Esophagus muscularis mucosa (tissue), 3 donors: ENCODE measurements around the gene FRMD5.

ENCODE experiments used
- EP300 ChIP-seq: sonication (generic); formaldehyde crosslinking; IDR thresholded peaks from one replicate; pipeline ENCODE4 v1.6.1; 2017; ENCODE audit warnings: antibody characterized with exemption
- TF ChIP-seq, protein P1 (sequence below), 3 experiments: fragments of 200-600 bp in 2 of 3; fragments of 450-650 bp in 1 of 3; sonication (generic) in 2 of 3; IDR thresholded peaks; one replicate each; pipeline ENCODE4 v1.5.1; 2017 to 2019; ENCODE audit warnings: antibody characterized with exemption in 3 of 3, mild to moderate bottlenecking in 2 of 3, moderate library complexity in 1 of 3

DNA sequence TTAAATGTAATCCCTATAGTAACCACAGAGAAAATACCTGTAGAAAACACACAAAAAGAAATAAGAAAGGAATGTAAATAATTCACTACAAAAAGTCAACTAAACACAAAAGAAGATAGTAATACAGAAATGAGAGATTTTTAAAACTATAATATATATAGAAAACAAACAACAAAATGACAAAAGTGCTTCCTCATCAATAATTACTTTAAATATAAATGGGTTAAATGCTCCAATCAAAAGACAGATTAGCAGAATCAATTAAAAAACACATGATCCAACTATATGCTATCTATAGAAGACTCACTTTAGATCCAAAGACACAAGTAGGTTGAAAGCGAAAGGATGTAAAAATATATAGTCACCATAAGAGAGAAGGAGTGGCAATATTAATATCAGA, 45.8 kb downstream of the FRMD5 start:
- TF ChIP-seq, protein P1, sequence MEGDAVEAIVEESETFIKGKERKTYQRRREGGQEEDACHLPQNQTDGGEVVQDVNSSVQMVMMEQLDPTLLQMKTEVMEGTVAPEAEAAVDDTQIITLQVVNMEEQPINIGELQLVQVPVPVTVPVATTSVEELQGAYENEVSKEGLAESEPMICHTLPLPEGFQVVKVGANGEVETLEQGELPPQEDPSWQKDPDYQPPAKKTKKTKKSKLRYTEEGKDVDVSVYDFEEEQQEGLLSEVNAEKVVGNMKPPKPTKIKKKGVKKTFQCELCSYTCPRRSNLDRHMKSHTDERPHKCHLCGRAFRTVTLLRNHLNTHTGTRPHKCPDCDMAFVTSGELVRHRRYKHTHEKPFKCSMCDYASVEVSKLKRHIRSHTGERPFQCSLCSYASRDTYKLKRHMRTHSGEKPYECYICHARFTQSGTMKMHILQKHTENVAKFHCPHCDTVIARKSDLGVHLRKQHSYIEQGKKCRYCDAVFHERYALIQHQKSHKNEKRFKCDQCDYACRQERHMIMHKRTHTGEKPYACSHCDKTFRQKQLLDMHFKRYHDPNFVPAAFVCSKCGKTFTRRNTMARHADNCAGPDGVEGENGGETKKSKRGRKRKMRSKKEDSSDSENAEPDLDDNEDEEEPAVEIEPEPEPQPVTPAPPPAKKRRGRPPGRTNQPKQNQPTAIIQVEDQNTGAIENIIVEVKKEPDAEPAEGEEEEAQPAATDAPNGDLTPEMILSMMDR (IDR thresholded peaks at IDR 0.05), result no peak
- TF ChIP-seq EP300, result no peak
